NCI-H748 (cell line): ENCODE measurements around the gene MRNIP.
"Not testable (repeated sequence)": the region's sequence is repeated elsewhere in the genome, so short reads cannot be mapped to it uniquely, and the experiment has no call there.

Experiments used
- DNase-seq: peaks from one replicate; lab custom pipeline; 2025; ENCODE audit not compliant: unreplicated experiment; lab: John Stamatoyannopoulos, UW

Gene MRNIP

DNA sequence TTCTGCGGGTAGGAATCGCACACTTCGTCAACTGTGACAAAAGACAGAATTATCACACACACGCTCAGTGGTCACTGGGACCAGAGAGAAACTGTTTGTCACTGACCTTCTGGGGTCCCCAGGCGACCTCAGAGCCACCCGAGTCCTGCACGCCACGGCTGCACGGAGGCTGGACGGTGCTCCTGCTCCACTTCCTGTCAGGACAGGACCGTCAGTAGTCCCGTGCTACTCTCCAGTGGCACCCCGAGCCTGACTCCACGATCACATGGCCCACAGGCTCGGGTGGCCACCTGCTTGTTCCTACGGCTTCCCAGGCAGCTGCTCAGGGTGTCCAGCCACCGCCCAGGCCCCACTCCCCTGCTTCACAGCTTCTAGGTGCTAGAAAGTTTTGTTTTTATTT lies 17.9 kb downstream of the MRNIP start:
- no peak for DNase-seq

DNA sequence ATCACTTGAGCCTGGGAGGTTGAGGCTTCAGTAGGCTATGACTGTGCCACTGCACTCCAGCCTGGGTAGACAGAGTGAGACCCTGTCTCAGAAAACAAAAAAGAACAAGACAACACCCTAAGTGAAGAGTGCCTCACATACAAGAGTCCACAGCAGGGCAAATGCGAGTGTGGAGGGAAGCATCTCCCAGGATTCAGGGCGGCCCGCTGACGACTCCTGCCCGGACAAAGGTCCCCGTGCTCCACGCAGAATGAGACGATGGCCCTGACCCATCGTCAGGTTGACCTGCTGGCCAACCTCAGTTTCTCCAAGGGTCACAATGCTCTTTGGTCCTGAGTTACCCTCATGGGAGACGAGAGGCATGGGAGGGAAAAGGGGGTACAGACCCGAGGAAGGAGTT lies 18.3 kb downstream of the MRNIP start:
- no peak for DNase-seq

GRCh38 chr5:179839328-179840256 lies 19.0 kb downstream of the MRNIP start:
- DNase-seq, result no peak

GRCh38 chr5:179837076-179838011 lies 21.3 kb downstream of the MRNIP start:
- no peak for DNase-seq

DNA sequence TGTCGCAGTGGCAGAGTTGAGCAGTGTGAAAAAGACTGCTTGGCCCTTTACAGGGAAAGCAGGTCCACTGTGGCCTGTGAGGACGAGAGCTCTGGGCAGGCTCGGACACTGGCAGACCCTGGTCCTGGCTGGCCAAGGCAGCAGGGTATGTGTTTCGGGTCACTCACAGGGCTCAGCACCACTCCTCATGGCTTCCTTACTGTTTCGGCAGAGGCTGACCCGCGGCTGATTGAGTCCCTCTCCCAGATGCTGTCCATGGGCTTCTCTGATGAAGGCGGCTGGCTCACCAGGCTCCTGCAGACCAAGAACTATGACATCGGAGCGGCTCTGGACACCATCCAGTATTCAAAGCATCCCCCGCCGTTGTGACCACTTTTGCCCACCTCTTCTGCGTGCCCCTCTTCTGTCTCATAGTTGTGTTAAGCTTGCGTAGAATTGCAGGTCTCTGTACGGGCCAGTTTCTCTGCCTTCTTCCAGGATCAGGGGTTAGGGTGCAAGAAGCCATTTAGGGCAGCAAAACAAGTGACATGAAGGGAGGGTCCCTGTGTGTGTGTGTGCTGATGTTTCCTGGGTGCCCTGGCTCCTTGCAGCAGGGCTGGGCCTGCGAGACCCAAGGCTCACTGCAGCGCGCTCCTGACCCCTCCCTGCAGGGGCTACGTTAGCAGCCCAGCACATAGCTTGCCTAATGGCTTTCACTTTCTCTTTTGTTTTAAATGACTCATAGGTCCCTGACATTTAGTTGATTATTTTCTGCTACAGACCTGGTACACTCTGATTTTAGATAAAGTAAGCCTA lies 22.2 kb downstream of the MRNIP start:
- DNase-seq, result no peak

DNA sequence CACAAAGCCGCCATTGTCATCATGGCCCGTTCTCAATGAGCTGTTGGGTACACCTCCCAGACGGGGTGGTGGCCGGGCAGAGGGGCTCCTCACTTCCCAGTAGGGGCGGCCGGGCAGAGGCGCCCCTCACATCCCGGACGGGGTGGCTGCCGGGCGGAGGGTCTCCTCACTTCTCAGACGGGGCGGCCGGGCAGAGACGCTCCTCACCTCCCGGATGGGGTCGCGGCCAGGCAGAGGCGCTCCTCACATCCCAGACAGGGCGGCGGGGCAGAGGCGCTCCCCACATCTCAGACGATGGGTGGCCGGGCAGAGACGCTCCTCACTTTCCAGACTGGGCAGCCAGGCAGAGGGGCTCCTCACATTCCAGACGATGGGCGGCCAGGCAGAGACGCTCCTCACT lies 23.7 kb downstream of the MRNIP start:
- DNase-seq, result not testable (repeated sequence)

- no peak for DNase-seq
These were observed 24.5 kb downstream of the MRNIP start for GRCh38 chr5:179834120-179834519.

DNA sequence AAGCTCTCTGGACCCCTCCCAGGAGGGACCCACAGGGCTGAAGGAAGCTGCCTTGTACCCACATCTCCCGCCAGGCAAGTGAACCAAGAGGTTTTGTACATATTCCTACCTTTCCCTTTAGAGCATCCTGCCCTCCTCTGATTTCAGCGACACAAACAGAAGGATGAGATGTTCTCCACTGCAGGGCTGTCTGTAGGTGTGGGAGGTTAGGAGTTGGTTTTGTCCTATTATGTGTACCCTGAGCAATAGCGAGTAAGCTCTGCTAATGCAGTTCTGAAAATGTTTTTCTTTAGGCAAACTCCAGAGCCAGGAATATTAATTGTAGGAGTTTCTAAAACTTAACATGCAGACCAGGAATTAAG lies 24.9 kb downstream of the MRNIP start:
- DNase-seq, result no peak

DNA sequence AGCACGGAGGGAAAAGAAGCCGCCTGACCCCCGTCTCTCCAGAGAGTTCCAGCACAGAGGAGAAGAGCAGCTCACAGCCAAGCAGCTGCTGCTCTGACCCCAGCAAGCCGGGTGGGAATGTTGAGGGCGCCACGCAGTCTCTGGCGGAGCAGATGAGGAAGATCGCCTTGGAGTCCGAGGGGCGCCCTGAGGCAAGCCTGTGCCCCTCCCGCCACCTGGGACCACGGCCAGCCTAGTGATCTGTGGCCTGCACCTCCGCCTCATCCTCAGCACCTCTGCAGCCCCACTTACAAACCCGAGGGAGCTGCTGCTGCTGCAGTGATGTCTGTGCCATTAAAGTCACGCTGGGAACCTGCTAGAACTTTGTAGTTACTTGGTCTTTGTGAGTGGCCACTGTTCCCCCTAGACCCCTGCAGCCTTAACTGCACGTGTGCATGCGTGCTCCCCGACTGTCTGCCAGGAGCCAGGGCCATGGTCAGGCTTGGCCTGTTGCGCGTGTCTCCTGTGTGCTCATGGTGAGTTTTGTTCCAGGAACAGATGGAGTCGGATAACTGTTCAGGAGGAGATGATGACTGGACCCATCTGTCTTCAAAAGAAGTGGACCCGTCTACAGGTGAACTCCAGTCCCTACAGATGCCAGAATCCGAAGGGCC lies 25.4 kb downstream of the MRNIP start:
- no peak for DNase-seq

- no peak for DNase-seq
These were observed 26.4 kb downstream of the MRNIP start for GRCh38 chr5:179832039-179832745.

DNA sequence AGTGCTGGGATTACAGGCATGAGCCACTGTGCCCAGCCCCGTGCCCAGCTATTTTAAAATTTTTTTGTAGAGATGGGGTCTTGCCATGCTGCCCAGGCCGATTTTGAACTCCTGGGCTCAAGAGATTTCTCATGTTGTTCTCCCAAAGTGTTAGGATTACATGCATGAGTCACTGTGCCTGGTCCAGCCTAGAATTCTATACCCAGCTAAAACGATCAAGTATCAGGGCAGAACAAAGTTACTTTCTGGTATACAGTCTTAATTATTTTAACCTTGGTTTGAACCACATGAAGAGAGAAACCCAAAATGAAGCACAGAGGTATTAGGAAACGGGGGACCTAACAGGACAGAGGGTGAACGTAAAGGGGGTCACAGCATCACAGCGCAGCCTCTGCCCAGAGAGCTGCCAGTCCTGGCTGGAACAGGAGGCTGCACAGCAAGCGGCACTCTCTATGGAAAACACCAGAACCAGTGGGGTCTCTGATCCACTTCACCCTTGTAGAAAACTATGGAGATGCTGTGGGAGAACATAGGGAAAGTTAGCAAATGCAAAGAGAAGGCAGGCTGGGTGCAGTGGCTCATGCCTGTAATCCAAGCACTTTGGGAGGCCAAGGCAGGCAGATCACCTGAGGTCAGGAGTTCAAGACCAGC lies 27.7 kb downstream of the MRNIP start:
- no peak for DNase-seq

DNA sequence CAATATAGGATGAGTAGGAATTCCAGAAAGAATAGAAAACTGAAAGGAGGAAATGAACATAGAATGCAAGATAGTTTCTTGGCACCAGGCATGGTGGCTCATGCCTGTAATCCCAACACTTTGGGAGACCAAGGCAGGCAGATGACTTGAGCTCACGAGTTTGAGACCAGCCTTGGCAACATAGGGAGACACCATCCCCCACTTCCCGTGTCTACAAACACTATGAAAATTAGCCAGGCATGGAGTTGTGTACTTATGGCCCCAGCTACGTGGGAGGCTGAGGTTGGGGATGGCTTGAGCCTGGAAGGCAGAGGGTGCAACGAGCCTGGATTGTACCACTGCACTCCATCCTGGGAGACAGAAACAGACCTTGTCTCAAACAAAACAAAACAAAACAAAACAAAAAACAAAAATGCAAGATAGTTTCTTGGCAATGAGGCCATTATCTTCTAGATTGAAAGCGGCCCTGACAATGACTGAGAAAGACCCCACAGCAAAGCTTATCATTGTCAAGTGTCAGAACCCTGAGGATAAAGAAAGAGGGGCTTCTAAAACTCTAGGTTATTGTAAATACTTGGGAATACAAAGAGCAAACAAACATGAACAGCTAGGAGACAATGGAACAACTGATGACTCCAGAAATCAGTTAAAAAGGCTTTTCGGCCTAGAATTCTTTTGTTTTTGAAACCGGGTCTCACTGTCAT lies 28.7 kb downstream of the MRNIP start:
- DNase-seq, result no peak

DNA sequence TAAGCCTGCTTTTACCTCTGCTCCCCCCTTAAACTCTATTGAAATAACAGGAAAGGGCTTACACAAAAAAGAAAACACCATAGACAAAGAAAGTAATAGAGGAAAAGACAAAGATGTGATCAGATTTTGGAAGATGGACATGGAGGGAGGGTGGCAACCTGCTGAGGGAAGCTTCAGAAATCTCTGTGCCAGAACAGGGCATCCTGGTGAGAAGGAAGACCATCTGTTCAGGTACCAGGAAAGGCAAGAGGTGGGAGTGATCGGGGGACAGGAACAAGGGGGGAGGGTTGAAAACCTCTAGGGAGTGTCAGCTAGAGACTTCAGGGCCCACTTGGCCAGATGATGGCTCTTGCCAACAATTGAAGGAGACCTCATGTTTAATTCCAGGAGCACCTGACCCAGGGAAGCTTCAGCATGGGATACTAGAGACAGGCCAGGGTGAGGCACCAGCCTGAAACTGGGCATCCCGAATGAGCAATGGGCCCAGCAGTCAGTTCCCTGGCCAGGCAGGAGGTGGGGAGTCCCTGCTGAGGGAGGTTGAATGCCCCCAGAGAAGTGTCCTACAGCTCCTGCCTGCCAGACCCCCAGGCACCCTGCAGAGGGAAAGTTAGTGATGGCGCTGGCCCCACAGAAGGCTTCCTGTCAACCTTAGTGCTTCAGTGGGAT lies 29.7 kb downstream of the MRNIP start:
- no peak for DNase-seq

DNA sequence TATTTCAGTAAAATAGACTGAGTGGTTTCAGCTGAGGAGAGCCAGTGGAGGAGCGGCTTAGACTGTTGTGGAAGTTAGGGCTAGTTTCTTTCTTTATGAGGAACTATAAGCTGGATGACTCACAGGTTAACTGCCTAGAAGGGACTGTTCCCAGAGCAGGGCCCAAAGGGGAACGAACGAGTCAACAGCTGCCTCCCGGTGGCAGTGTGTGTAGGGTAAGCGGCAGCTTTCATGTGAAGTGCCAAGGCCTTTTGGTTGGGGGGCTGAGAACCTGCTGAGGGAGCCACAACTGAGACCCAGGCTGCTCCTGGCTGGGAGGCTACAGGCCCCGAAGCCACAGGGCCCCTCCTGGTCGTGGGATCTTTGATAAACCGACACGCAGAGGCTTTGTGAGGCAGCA lies 30.9 kb downstream of the MRNIP start:
- no peak for DNase-seq

DNA sequence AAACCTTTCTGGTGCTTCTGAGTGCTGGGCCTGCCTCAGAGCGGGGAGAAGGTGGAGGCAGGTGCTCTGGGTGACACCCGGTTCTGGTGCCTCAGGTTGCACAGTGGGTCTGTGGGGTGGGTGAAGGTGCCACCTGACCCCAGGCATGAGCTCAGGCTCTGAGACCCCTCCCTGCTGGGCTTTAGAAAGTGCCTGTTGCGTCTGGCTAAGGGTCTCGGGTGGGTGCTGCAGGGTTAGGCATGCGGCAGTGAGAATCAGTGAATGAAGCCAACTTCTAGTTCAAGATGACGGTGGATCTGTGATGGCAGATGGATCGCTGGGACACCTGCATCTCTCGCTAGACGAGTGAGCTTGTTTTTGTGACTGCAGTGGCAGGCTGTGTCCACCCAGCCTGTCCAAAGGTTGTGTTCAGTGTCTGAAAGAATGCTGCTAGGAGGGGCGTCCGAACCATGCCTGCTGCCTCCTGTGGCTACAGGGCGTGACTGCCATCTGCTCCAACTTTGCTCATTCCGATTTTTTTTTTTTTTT lies 32.9 kb downstream of the MRNIP start:
- no peak for DNase-seq

GRCh38 chr5:179824745-179825112 lies 33.9 kb downstream of the MRNIP start:
- DNase-seq, result no peak

GRCh38 chr5:179823937-179824744 lies 34.5 kb downstream of the MRNIP start:
- DNase-seq, result no peak
